GM12878 (cell line): Measurements from ENCODE around the gene TSPAN5. TPM values are rescaled to one million over a fixed set of nuclear protein-coding genes. Genes with fewer than 3 reads are reported as not detected.

ENCODE experiments used
- ATAC-seq: fragments of 200-7000 bp; cut with Tn5 transposase; 3 replicates; pipeline ENCODE4 v1.9.1; 2020; ENCODE audit warnings: mild to moderate bottlenecking, moderate library complexity
- BruUV-seq: library from RNA; stranded (reverse); fragments of 400-500 nt; replicated peaks from 2 replicates; lab custom pipeline; 2021; lab: Mats Ljungman, UMichigan
- CTCF ChIA-PET: fragments of 300-600 bp; sonication (Branson Sonifier 250); formaldehyde crosslinking; extraction: SDS; loops from one replicate; lab custom pipeline; 2021; ENCODE audit warnings: inconsistent platforms; lab: Yijun Ruan, JAX
- POLR2A ChIA-PET: fragments of 350-600 bp; formaldehyde crosslinking; extraction: SDS; loops from one replicate; lab custom pipeline; 2021; ENCODE audit warnings: inconsistent platforms; lab: Charles Lee
- RAD21 ChIA-PET: fragments of 300-600 bp; sonication (Branson Sonifier 250); formaldehyde crosslinking; loops from one replicate; lab custom pipeline; 2023; ENCODE audit warnings: antibody characterized with exemption; ENCODE audit not compliant: unreplicated experiment; lab: Charles Lee
- SMC1A ChIA-PET: fragments of 300-600 bp; sonication (Branson Sonifier 250); formaldehyde crosslinking; loops from one replicate; lab custom pipeline; 2023; ENCODE audit not compliant: unreplicated experiment, uncharacterized antibody; lab: Charles Lee
- DNase-seq: peaks from one replicate; pipeline ENCODE4 v3.0.0-alpha.2; 2011; ENCODE audit warnings: low read depth, low spot score
- FAIRE-seq: peaks from 3 replicates; lab custom pipeline; 2011; peaks lifted over from hg19 to GRCh38; lab: Jason Lieb, UNC
- H2AFZ ChIP-seq: 2 replicates; pipeline ENCODE4 v1.6.0; 2011; ENCODE audit warnings: low read depth, low read length, control low read depth; ENCODE audit not compliant: control insufficient read depth
- H3K27ac ChIP-seq: 2 replicates; pipeline ENCODE4 v1.5.1; 2011; ENCODE audit warnings: control low read depth; ENCODE audit not compliant: control insufficient read depth, insufficient read depth
- H3K27me3 ChIP-seq, 2 experiments: replicated peaks in 1 of 2; 2 replicates each; pipeline versions ENCODE4 v1.6.0 to v1.6.1; 2011; ENCODE audit warnings: low read length in 1 of 2; ENCODE audit not compliant: control insufficient read depth in 2 of 2, insufficient read depth in 2 of 2
- H3K36me3 ChIP-seq, 2 experiments: 2 replicates each; pipeline ENCODE4 v1.5.1; 2011; ENCODE audit warnings: low read length in 1 of 2; ENCODE audit not compliant: control insufficient read depth in 2 of 2, insufficient read depth in 2 of 2
- H3K4me1 ChIP-seq: 2 replicates; pipeline ENCODE4 v1.6.1; 2011; ENCODE audit warnings: mild to moderate bottlenecking, low read length, moderate library complexity, mixed read lengths; ENCODE audit not compliant: control insufficient read depth, insufficient read depth
- H3K4me2 ChIP-seq: 2 replicates; pipeline ENCODE4 v1.6.0; 2011; ENCODE audit warnings: control low read depth; ENCODE audit not compliant: control insufficient read depth, insufficient read depth
- H3K4me3 ChIP-seq: fragments of 200-600 bp; sonication (generic); 2 replicates; pipeline ENCODE4 v1.5.1; 2016
- H3K79me2 ChIP-seq: 2 replicates; pipeline ENCODE4 v1.6.0; 2011; ENCODE audit warnings: low read length; ENCODE audit not compliant: control insufficient read depth, insufficient read depth
- H3K9ac ChIP-seq: 2 replicates; pipeline ENCODE4 v1.8.0; 2011; ENCODE audit warnings: low read length, control low read depth, mixed read lengths; ENCODE audit not compliant: control insufficient read depth, insufficient read depth
- H3K9me3 ChIP-seq: replicated peaks from 3 replicates; pipeline ENCODE4 v1.5.1; 2011; ENCODE audit warnings: mild to moderate bottlenecking, low read length; ENCODE audit not compliant: control insufficient read depth, insufficient read depth
- H4K20me1 ChIP-seq: 2 replicates; pipeline ENCODE4 v1.6.0; 2011; ENCODE audit not compliant: control insufficient read depth, insufficient read depth
- ATF2 ChIP-seq: IDR thresholded peaks from 2 replicates; pipeline ENCODE4 v1.6.1; 2012; ENCODE audit warnings: low read length, inconsistent platforms
- CEBPB ChIP-seq, 2 experiments: fragments of 150-350 bp in 1 of 2; IDR thresholded peaks; 2 replicates each; pipeline ENCODE4 v1.6.1; 2012 to 2014; ENCODE audit warnings: low read depth in 2 of 2, low read length in 2 of 2, borderline replicate concordance in 1 of 2, inconsistent platforms in 1 of 2
- CUX1 ChIP-seq: IDR thresholded peaks from 2 replicates; pipeline ENCODE4 v1.6.1; 2012; ENCODE audit warnings: improper control_type of control experiment, low read depth, low read length; ENCODE audit not compliant: insufficient replicate concordance
- EGR1 ChIP-seq, 2 experiments: IDR thresholded peaks; 1 replicate in 1 of 2; 2 replicates in 1 of 2; pipeline ENCODE4 v1.6.1; 2011 to 2012; ENCODE audit warnings: low read depth in 2 of 2, low read length in 2 of 2, borderline replicate concordance in 1 of 2, mild to moderate bottlenecking in 1 of 2, moderate library complexity in 1 of 2
- IKZF1 ChIP-seq: fragments of 450-650 bp; conservative IDR thresholded peaks from 2 replicates; pipeline ENCODE4 v1.6.1; 2017; ENCODE audit warnings: antibody characterized with exemption, mild to moderate bottlenecking
- IKZF2 ChIP-seq, 2 experiments: fragments of 450-650 bp; IDR thresholded peaks; 2 replicates each; pipeline ENCODE4 v1.6.1; 2017; ENCODE audit warnings: mild to moderate bottlenecking in 2 of 2, moderate library complexity in 2 of 2
- JUND ChIP-seq: IDR thresholded peaks from 2 replicates; pipeline ENCODE4 v1.6.1; 2012; ENCODE audit warnings: low read depth, mild to moderate bottlenecking, low read length, improper control_type of control experiment, moderate library complexity
- NR2C2 ChIP-seq: IDR thresholded peaks from 2 replicates; pipeline ENCODE4 v1.6.1; 2011; ENCODE audit warnings: borderline replicate concordance, low read depth; ENCODE audit not compliant: control insufficient read depth, insufficient read length
- SMC3 ChIP-seq: IDR thresholded peaks from 2 replicates; pipeline ENCODE4 v1.6.1; 2011; ENCODE audit warnings: low read length, improper control_type of control experiment, borderline replicate concordance
- STAT3 ChIP-seq: IDR thresholded peaks from 2 replicates; pipeline ENCODE4 v1.6.1; 2011; ENCODE audit warnings: low read depth, low read length, improper control_type of control experiment
- ZNF207 ChIP-seq: fragments of 450-650 bp; IDR thresholded peaks from 2 replicates; pipeline ENCODE4 v1.6.1; 2014; ENCODE audit warnings: antibody characterized with exemption, mild to moderate bottlenecking, borderline replicate concordance
- WGBS: methylation state at CpG from one replicate; pipeline ENCODE4 v1.1.6; 2016; ENCODE audit warnings: low lambda C conversion rate; ENCODE audit not compliant: insufficient replicate concordance, insufficient coverage; ENCODE audit errors: missing lambda C conversion rate; 5-methylcytosine and 5-hydroxymethylcytosine counted together
- in situ Hi-C: fragments of 300-500 bp; cut with MboI; formaldehyde crosslinking; loops from 9 replicates; pipeline ENCODE4 v1.14.3; 2018; ENCODE audit warnings: mixed read lengths
- intact Hi-C: fragments of 100-400 bp; cut with micrococcal nuclease; formaldehyde crosslinking; loops from one replicate; pipeline ENCODE4 v1.14.2; 2022; ENCODE audit not compliant: unreplicated experiment
- polyA plus RNA-seq, 11 experiments: library from polyadenylated mRNA; depleted of rRNA in 4 of 11; unstranded in 6 of 11; stranded (reverse) in 5 of 11; fragments of >200 nt; fragmentation: Nextera tagmentation in 4 of 11; fragmentation: Illumina TruSeq in 1 of 11; extraction: Ambion mirVana in 4 of 11; extraction: Trizol in 1 of 11; gene quantifications; 1 replicate in 1 of 11; 2 replicates in 10 of 11; pipeline versions ENCODE4 v1.2.1 to v1.2.3, GENCODE V29; 2011 to 2016; ENCODE audit warnings: inconsistent platforms in 2 of 11, missing spikeins in 2 of 11, low read depth in 1 of 11
- total RNA-seq, 4 experiments: library from RNA; depleted of rRNA in 3 of 4; stranded (reverse); fragments of >200 nt in 3 of 4; fragmentation: Illumina TruSeq in 1 of 4; extraction: Trizol in 1 of 4; gene quantifications; 2 replicates each; pipeline versions ENCODE4 v1.2.1 to v1.2.3, GENCODE V29; 2013 to 2021
- TF ChIP-seq, protein P1 (sequence below): IDR thresholded peaks from 2 replicates; pipeline ENCODE4 v1.6.1; 2011; ENCODE audit warnings: low read depth, mild to moderate bottlenecking, low read length, moderate library complexity, borderline replicate concordance; ENCODE audit errors: extremely low read depth

TSPAN5 gene
- total and polyA plus RNA-seq, 10 of the 15 experiments (the other 5 are each of a cell fraction or from before 2014, with no cell fraction given), result 0.09 to 8.2 (median 0.27) TPM

GRCh38 chr4:98516042-98516440, 142.4 kb downstream of the TSPAN5 start:
- TF ChIP-seq CUX1 (no peak), SMC3 (no peak), STAT3 (no peak), EGR1 (IDR thresholded peaks at IDR 0.05; ENCODE audit: borderline replicate concordance in 1 of 2, low read depth in 2 of 2, low read length in 2 of 2) (no peak), CEBPB (IDR thresholded peaks at IDR 0.05; ENCODE audit: borderline replicate concordance in 1 of 2, low read depth in 2 of 2, low read length in 2 of 2) (no peak), JUND (no peak), ZNF207 (no peak), IKZF2 (IDR thresholded peaks at IDR 0.05) (no peak), NR2C2 (no peak), ATF2 (no peak), IKZF1 (no peak)
- TF ChIP-seq, protein P1, sequence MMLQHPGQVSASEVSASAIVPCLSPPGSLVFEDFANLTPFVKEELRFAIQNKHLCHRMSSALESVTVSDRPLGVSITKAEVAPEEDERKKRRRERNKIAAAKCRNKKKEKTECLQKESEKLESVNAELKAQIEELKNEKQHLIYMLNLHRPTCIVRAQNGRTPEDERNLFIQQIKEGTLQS, result no peak
- RAD21 ChIA-PET, result no interaction called here
- H4K20me1 ChIP-seq, result no peaks in the 10 kb centered on the region
- peaks cover 6% of the 10 kb centered on the region for H3K4me1 ChIP-seq
- SMC1A ChIA-PET, result interaction anchor here (0.8 to 2.5 kb wide), 3 partner anchors 35 to 87 kb away, joined by 3 to 9 read pairs (median 4); no protein-coding TSS in a partner anchor
- POLR2A ChIA-PET, result no interaction called here
- in situ Hi-C loops, result no loop called here
- H3K4me2 ChIP-seq, result no peak overlapping the region
- no peaks in the 10 kb centered on the region for H3K36me3 ChIP-seq
- H3K9me3 ChIP-seq, result no peaks in the 10 kb centered on the region; the same call in 1 of the 3 replicates
- FAIRE-seq (no peak), DNase-seq (no peak), ATAC-seq (no peak)
- no peaks in the 10 kb centered on the region for H3K79me2 ChIP-seq
- 73% methylated on average over 3 of the region's 3 CpGs for WGBS
- no TSS peak for BruUV-seq
- intact Hi-C loops, result no loop called here
- no peak overlapping the region for H2AFZ ChIP-seq
- H3K27ac ChIP-seq, result no peak overlapping the region
- H3K27me3 ChIP-seq, result no peaks in the 10 kb centered on the region
- H3K9ac ChIP-seq, result no peak overlapping the region
- no peak overlapping the region for H3K4me3 ChIP-seq
- CTCF ChIA-PET, result interaction anchor here (0.6 kb wide), 1 partner anchor 14 kb away, joined by 3 read pairs; no protein-coding TSS in a partner anchor
